ENCODE results near the gene NTF3.

GRCh38 chr12:5384015-5384414 is 47.9 kb upstream of the NTF3 start:
- no peak for TF ChIP-seq CTCF (conservative IDR thresholded peaks at IDR 0.05; ENCODE audit: low read length)
- no peak for TF ChIP-seq EZH2phosphoT487 (IDR thresholded peaks at IDR 0.05; ENCODE audit: borderline replicate concordance)

Data from Loucy (cell line).